ENCODE measurements around the gene MGMT.

- TF ChIP-seq POLR2A (IDR thresholded peaks at IDR 0.05), result no peak
- TF ChIP-seq CTCF (IDR thresholded peaks at IDR 0.05), result no peak
- TF ChIP-seq EP300 (IDR thresholded peaks at IDR 0.05), result no peak
Measured at GRCh38 chr10:129446183-129446581, 20.9 kb upstream of the MGMT start.

Data from ovary (tissue), 3 donors.